K562 (cell line): ENCODE measurements around the gene EYA2. TPM values are rescaled to one million over a fixed set of nuclear protein-coding genes. Genes with fewer than 3 reads are reported as not detected.
A peak's percentile ranks its signal among the peaks of the same experiment; 100 is the strongest.

ENCODE experiments used
- ATAC-seq: fragments of 200-7000 bp; cut with Tn5 transposase; 3 replicates; pipeline ENCODE4 v1.9.1; 2020; ENCODE audit warnings: moderate library complexity
- BruUV-seq: library from RNA; stranded (reverse); fragments of 400-500 nt; replicated peaks from 2 replicates; lab custom pipeline; 2021; lab: Mats Ljungman, UMichigan
- CTCF ChIA-PET: fragments of 300-600 bp; formaldehyde crosslinking; extraction: SDS; loops from one replicate; lab custom pipeline; 2021; ENCODE audit warnings: low intra/inter-chr PET ratio; lab: Yijun Ruan, JAX
- POLR2A ChIA-PET: fragments of 300-600, 350-650 bp; sonication (Branson Sonifier 250); formaldehyde crosslinking; extraction: SDS; loops from one replicate; lab custom pipeline; 2021; ENCODE audit warnings: antibody characterized with exemption, inconsistent platforms; lab: Yijun Ruan, JAX
- DNase-seq, 4 experiments: peaks; one replicate each; pipeline versions ENCODE4 v3.0.0 to v3.0.0-alpha.2; 2011 to 2018; ENCODE audit warnings: low spot score in 3 of 4, mixed read lengths in 3 of 4; ENCODE audit errors: extremely low read depth in 1 of 4
- FAIRE-seq: peaks from 2 replicates; lab custom pipeline; 2011; peaks lifted over from hg19 to GRCh38; lab: Jason Lieb, UNC
- H2AFZ ChIP-seq: 2 replicates; pipeline ENCODE4 v1.6.0; 2011; ENCODE audit warnings: low read depth, low read length, control low read depth, inconsistent platforms
- H3K27ac ChIP-seq: fragments of 200-600 bp; 3 replicates; pipeline ENCODE4 v1.8.0; 2011; ENCODE audit warnings: low read depth, mild to moderate bottlenecking, control low read depth, inconsistent platforms, low read length, moderate library complexity, mixed read lengths; ENCODE audit errors: extremely low read depth
- H3K27me3 ChIP-seq, 2 experiments: fragments of 300-600 bp in 1 of 2; 2 replicates in 1 of 2; 3 replicates in 1 of 2; pipeline versions ENCODE4 v1.6.0 to v1.8.0; 2011; ENCODE audit warnings: inconsistent platforms in 2 of 2, low read length in 2 of 2, mild to moderate bottlenecking in 1 of 2, mixed read lengths in 1 of 2, moderate library complexity in 1 of 2; ENCODE audit not compliant: control insufficient read depth in 2 of 2, insufficient read depth in 2 of 2
- H3K36me3 ChIP-seq: fragments of 300-600 bp; 3 replicates; pipeline ENCODE4 v1.8.0; 2011; ENCODE audit warnings: mild to moderate bottlenecking, low read length, inconsistent platforms; ENCODE audit not compliant: control insufficient read depth, insufficient read depth
- H3K4me1 ChIP-seq, 2 experiments: fragments of 200-600 bp in 1 of 2; replicated peaks in 1 of 2; 2 replicates in 1 of 2; 3 replicates in 1 of 2; pipeline versions ENCODE4 v1.5.1 to v1.8.0; 2011; ENCODE audit warnings: inconsistent platforms in 2 of 2, low read length in 2 of 2, mild to moderate bottlenecking in 1 of 2, mixed read lengths in 1 of 2, moderate library complexity in 1 of 2; ENCODE audit not compliant: control insufficient read depth in 2 of 2, insufficient read depth in 2 of 2
- H3K4me2 ChIP-seq: 2 replicates; pipeline ENCODE4 v1.6.1; 2011; ENCODE audit warnings: low read length, control low read depth, inconsistent platforms, mixed read lengths; ENCODE audit not compliant: insufficient read depth
- H3K4me3 ChIP-seq: fragments of 200-600 bp; sonication (generic), shearing (Covaris generic); 2 replicates; pipeline ENCODE4 v1.5.1; 2016; ENCODE audit warnings: control low read depth, inconsistent platforms
- H3K79me2 ChIP-seq: fragments of 200-600 bp; 3 replicates; pipeline ENCODE4 v1.8.0; 2011; ENCODE audit warnings: low read length, inconsistent platforms; ENCODE audit not compliant: control insufficient read depth, insufficient read depth
- H3K9ac ChIP-seq, 2 experiments: 2 replicates each; pipeline versions ENCODE4 v1.6.0 to v1.6.1; 2011; ENCODE audit warnings: low read depth in 2 of 2, low read length in 2 of 2, control low read depth in 1 of 2, inconsistent platforms in 1 of 2, mild to moderate bottlenecking in 1 of 2, mixed read lengths in 1 of 2; ENCODE audit not compliant: insufficient read depth in 1 of 2
- H3K9me1 ChIP-seq: one replicate; pipeline ENCODE4 v1.6.0; 2011; ENCODE audit warnings: inconsistent platforms, mild to moderate bottlenecking, low read length, moderate library complexity; ENCODE audit not compliant: control insufficient read depth, insufficient read depth
- H3K9me3 ChIP-seq: replicated peaks from 2 replicates; pipeline ENCODE4 v1.5.1; 2011; ENCODE audit warnings: low read depth, low read length, inconsistent platforms; ENCODE audit not compliant: control insufficient read depth, insufficient read depth
- H4K20me1 ChIP-seq: replicated peaks from 2 replicates; pipeline ENCODE4 v1.6.1; 2011; ENCODE audit warnings: low read length, inconsistent platforms, mixed read lengths; ENCODE audit not compliant: control insufficient read depth, insufficient read depth
- BHLHE40 ChIP-seq: IDR thresholded peaks from 2 replicates; pipeline ENCODE4 v1.6.1; 2011; ENCODE audit warnings: low read length, improper control_type of control experiment
- CBX2 ChIP-seq: fragments of 200-600 bp; sonication (generic); IDR thresholded peaks from one replicate; pipeline ENCODE4 v1.6.1; 2012; ENCODE audit warnings: mild to moderate bottlenecking, low read length, inconsistent platforms; ENCODE audit not compliant: insufficient read depth, poor library complexity, severe bottlenecking
- CBX5 ChIP-seq: IDR thresholded peaks from 2 replicates; pipeline ENCODE4 v1.6.1; 2014; ENCODE audit warnings: low read depth, borderline replicate concordance
- FOXK1 ChIP-seq: sonication (generic); formaldehyde crosslinking; IDR thresholded peaks from 2 replicates; pipeline ENCODE4 v1.8.0; 2022; ENCODE audit warnings: missing genetic modification reagents, mild to moderate bottlenecking, borderline replicate concordance
- HMGXB4 ChIP-seq: sonication (generic); formaldehyde crosslinking; IDR thresholded peaks from 2 replicates; pipeline ENCODE4 v1.8.1; 2023; ENCODE audit warnings: mild to moderate bottlenecking, missing genetic modification reagents
- ZNF146 ChIP-seq: IDR thresholded peaks from one replicate; pipeline ENCODE4 v1.6.1; 2018; ENCODE audit warnings: missing compliant biosample characterization; ENCODE audit not compliant: unreplicated experiment
- ZNF316 ChIP-seq: fragments of 450-650 bp; IDR thresholded peaks from 2 replicates; pipeline ENCODE4 v1.6.1; 2016
- ZNF436 ChIP-seq: fragments of 250-450, 450-650 bp; sonication (Bioruptor Pico); formaldehyde crosslinking; IDR thresholded peaks from 2 replicates; pipeline ENCODE4 v1.7.0; 2020; ENCODE audit warnings: mild to moderate bottlenecking
- WGBS: fragments of 100-300 bp; shearing (Covaris generic); methylation state at CpG from one replicate; pipeline ENCODE4 v1.1.6; 2016; ENCODE audit warnings: low coverage, mixed read lengths; ENCODE audit not compliant: insufficient coverage; ENCODE audit errors: missing lambda C conversion rate; 5-methylcytosine and 5-hydroxymethylcytosine counted together
- in situ Hi-C: fragments of 300-500 bp; cut with MboI; formaldehyde crosslinking; loops from 4 replicates; pipeline ENCODE4 v1.15.0; 2018; ENCODE audit warnings: inconsistent platforms, mixed read lengths
- intact Hi-C: fragments of 100-400 bp; cut with micrococcal nuclease; formaldehyde crosslinking; loops from 2 replicates; pipeline ENCODE4 v1.14.2; 2022
- polyA plus RNA-seq, 8 experiments: library from polyadenylated mRNA; depleted of rRNA in 4 of 8; stranded (reverse) in 5 of 8; unstranded in 3 of 8; fragments of >200 nt; fragmentation: Nextera tagmentation in 2 of 8; fragmentation: Illumina TruSeq in 1 of 8; extraction: Ambion mirVana in 2 of 8; extraction: Trizol in 1 of 8; gene quantifications; 2 replicates each; pipeline versions ENCODE4 v1.2.1 to v1.2.3, GENCODE V29; 2011 to 2014; ENCODE audit warnings: inconsistent platforms in 1 of 8, missing spikeins in 1 of 8
- total RNA-seq, 7 experiments: library from RNA; depleted of rRNA in 6 of 7; stranded (reverse); fragments of >200 nt in 6 of 7; fragmentation: Illumina TruSeq in 2 of 7; extraction: Trizol in 2 of 7; gene quantifications; 2 replicates each; pipeline versions ENCODE4 v1.2.1 to v1.2.3, GENCODE V29; 2011 to 2021; ENCODE audit warnings: low replicate concordance in 1 of 7

EYA2 gene
- total and polyA plus RNA-seq, 9 of the 15 experiments (the other 6 are each of a cell fraction or from before 2014, with no cell fraction given): 0.03 TPM; not detected in 8

GRCh38 chr20:46900826-46901225 is 6.2 kb downstream of the EYA2 start:
- H3K9me1 ChIP-seq: no peaks in the 10 kb centered on the region
- intact Hi-C loops: no loop called here
- H3K9ac ChIP-seq: no peak overlapping the region
- H3K9me3 ChIP-seq: no peaks in the 10 kb centered on the region
- H3K79me2 ChIP-seq: no peaks in the 10 kb centered on the region
- H3K27me3 ChIP-seq: peaks cover 48% of the 10 kb centered on the region in 2 experiments
- no peaks in the 10 kb centered on the region for H4K20me1 ChIP-seq
- POLR2A ChIA-PET: interaction anchor here (0.7 to 0.8 kb wide), 2 partner anchors 9 to 26 kb away, joined by 3 read pairs; no protein-coding TSS in a partner anchor
- WGBS: 4% methylated on average over 11 of the region's 11 CpGs
- no peak overlapping the region for H3K4me2 ChIP-seq
- no peak for DNase-seq
- no peak overlapping the region for H3K4me3 ChIP-seq
- H3K27ac ChIP-seq: no peak overlapping the region
- no peak for FAIRE-seq
- no peaks in the 10 kb centered on the region for H3K4me1 ChIP-seq
- no peak for ATAC-seq
- H2AFZ ChIP-seq: no peak overlapping the region
- H3K36me3 ChIP-seq: no peaks in the 10 kb centered on the region
- CTCF ChIA-PET: no interaction called here
- in situ Hi-C loops: no loop called here
- TF ChIP-seq ZNF316 (no peak), CBX2 (peak; percentile 67), CBX5 (no peak), ZNF436 (CRISPR knock-in tag) (no peak), ZNF146 (CRISPR knock-in tag) (no peak), HMGXB4 (CRISPR knock-in tag) (no peak), FOXK1 (no peak), BHLHE40 (no peak)
- no TSS peak for BruUV-seq
